CD4-positive, CD25-positive, alpha-beta regulatory T cell (primary cell): ENCODE measurements around the gene BMP7. TPM values are rescaled to one million over a fixed set of nuclear protein-coding genes. Genes with fewer than 3 reads are reported as not detected.

Experiments
- ATAC-seq, 2 donors: fragments of 150-1000 bp; cut with Tn5 transposase; one replicate each; pipeline ENCODE4 v1.10.0; 2021; ENCODE audit warnings: low read depth in 2 of 2, moderate number of reproducible peaks in 2 of 2, moderate library complexity in 1 of 2
- DNase-seq, 3 donors: peaks; one replicate each; pipeline versions ENCODE4 v3.0.0 to v3.0.0-alpha.2; 2012 to 2022; ENCODE audit warnings: mixed read lengths in 1 of 3
- H3K27ac ChIP-seq: one replicate; pipeline ENCODE4 v1.7.0; 2013; ENCODE audit warnings: mild to moderate bottlenecking, low read length; ENCODE audit not compliant: insufficient read depth, poor library complexity, severe bottlenecking
- H3K27me3 ChIP-seq: one replicate; pipeline ENCODE4 v1.7.0; 2013; ENCODE audit warnings: low read length; ENCODE audit not compliant: control insufficient read depth, insufficient read depth
- H3K36me3 ChIP-seq: one replicate; pipeline ENCODE4 v1.7.0; 2013; ENCODE audit warnings: mild to moderate bottlenecking, low read length, moderate library complexity; ENCODE audit not compliant: control insufficient read depth, insufficient read depth
- H3K4me1 ChIP-seq: 2 replicates; pipeline ENCODE4 v1.7.0; 2013; ENCODE audit warnings: mild to moderate bottlenecking, low read length; ENCODE audit not compliant: insufficient read depth, control insufficient read depth, poor library complexity, severe bottlenecking
- H3K4me3 ChIP-seq: one replicate; pipeline ENCODE4 v1.7.0; 2013; ENCODE audit warnings: low read depth, mild to moderate bottlenecking, low read length, moderate library complexity
- H3K9me3 ChIP-seq, 2 experiments: 1 replicate in 1 of 2; 2 replicates in 1 of 2; pipeline ENCODE4 v1.7.0; 2013; ENCODE audit warnings: low read length in 2 of 2, mild to moderate bottlenecking in 1 of 2, moderate library complexity in 1 of 2; ENCODE audit not compliant: control insufficient read depth in 2 of 2
- H3K27ac Mint-ChIP-seq, 3 donors: one replicate each; pipeline ENCODE4 v1.8.0; 2020 to 2022; ENCODE audit warnings: mild to moderate bottlenecking in 3 of 3, mixed read lengths in 3 of 3, moderate library complexity in 2 of 3
- H3K27me3 Mint-ChIP-seq: one replicate; pipeline ENCODE4 v1.8.0; 2022; ENCODE audit warnings: mild to moderate bottlenecking, mixed read lengths
- H3K36me3 Mint-ChIP-seq: one replicate; pipeline ENCODE4 v1.8.0; 2020; ENCODE audit warnings: mixed read lengths
- H3K4me1 Mint-ChIP-seq, 4 donors: one replicate each; pipeline ENCODE4 v1.8.0; 2020 to 2022; ENCODE audit warnings: mixed read lengths in 4 of 4, mild to moderate bottlenecking in 1 of 4
- H3K4me3 Mint-ChIP-seq, 4 donors: one replicate each; pipeline ENCODE4 v1.8.0; 2020 to 2022; ENCODE audit warnings: mild to moderate bottlenecking in 4 of 4, mixed read lengths in 4 of 4, moderate library complexity in 3 of 4
- H3K9me3 Mint-ChIP-seq, 7 donors: one replicate each; pipeline ENCODE4 v1.8.0; 2020 to 2022; ENCODE audit warnings: mixed read lengths in 7 of 7, mild to moderate bottlenecking in 3 of 7, moderate library complexity in 2 of 7
- polyA plus RNA-seq, 4 donors: library from polyadenylated mRNA; unstranded; fragments of 300-500 nt; fragmentation: Illumina TruSeq; gene quantifications; one replicate each; pipeline ENCODE4 v1.2.3, GENCODE V29; 2021
- total RNA-seq: library from RNA; stranded (reverse); gene quantifications from one replicate; pipeline ENCODE4 v1.2.3, GENCODE V29; 2022

BMP7 gene
- total and polyA plus RNA-seq, 5 donors from 2014 or later: not detected

DNA sequence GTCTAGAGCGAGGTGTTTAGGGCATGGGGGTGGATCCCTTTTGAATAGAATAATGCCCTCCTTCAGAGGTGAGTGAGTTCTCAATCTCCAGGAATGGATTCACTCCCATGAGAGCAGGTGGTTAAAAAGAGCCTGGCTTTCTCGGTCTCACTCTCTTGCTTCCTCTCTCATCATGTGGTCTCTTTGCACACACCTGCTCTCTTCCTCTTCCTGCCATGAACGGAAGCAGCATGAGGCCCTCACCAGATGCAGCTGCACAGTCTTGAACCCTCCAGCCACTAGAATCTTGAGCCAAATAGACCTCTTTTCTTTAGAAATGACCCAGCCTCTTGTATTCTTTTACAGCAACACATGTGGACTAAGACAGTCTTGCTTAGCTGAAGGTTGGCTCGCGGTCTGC, 119.3 kb downstream of the BMP7 start:
- H3K27ac Mint-ChIP-seq: no peak overlapping the region
- Histone ChIP-seq H3K4me3 (no peak overlapping the region), H3K27ac (no peak overlapping the region), H3K27me3 (no peaks in the 10 kb centered on the region), H3K36me3 (no peaks in the 10 kb centered on the region), H3K9me3 (peaks cover 0 to 4% of the 10 kb centered on the region in 2 experiments), H3K4me1 (no peaks in the 10 kb centered on the region)
- peaks cover 12% of the 10 kb centered on the region for H3K27me3 Mint-ChIP-seq
- ATAC-seq (no peak), DNase-seq (no peak)
- no peak overlapping the region for H3K4me3 Mint-ChIP-seq
- H3K36me3 Mint-ChIP-seq: no peaks in the 10 kb centered on the region
- H3K9me3 Mint-ChIP-seq: peaks cover 0 to 7% (median 2%) of the 10 kb centered on the region in 7 donors
- H3K4me1 Mint-ChIP-seq: peaks cover 0 to 4% (median 0%) of the 10 kb centered on the region in 4 donors

DNA sequence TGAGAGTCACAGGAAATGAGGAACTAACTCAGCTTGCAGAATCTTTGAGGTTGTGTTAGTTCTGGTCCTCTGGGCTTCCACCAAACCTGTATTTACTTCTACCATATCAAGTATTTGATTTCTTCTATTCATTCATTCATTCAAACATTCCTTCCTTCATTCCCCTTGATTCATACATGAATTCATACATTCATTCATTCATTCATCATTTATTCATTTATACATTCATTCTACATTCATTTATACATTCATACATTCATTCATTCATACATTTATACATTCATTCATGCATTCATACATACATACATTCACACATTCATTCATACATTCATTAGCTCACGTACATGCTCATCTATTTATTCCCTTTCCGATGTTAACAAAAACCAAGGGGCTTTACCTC, 120.3 kb downstream of the BMP7 start:
- no peaks in the 10 kb centered on the region for H3K36me3 ChIP-seq
- Mint-ChIP-seq H3K9me3 (peaks cover 0 to 7% (median 2%) of the 10 kb centered on the region in 7 donors), H3K36me3 (no peaks in the 10 kb centered on the region), H3K4me3 (no peak overlapping the region), H3K27me3 (peaks cover 6% of the 10 kb centered on the region), H3K4me1 (peaks cover 0 to 4% (median 0%) of the 10 kb centered on the region in 4 donors), H3K27ac (no peak overlapping the region)
- DNase-seq (no peak), ATAC-seq (no peak)
- no peaks in the 10 kb centered on the region for H3K9me3 ChIP-seq
- H3K27me3 ChIP-seq: no peaks in the 10 kb centered on the region
- no peak overlapping the region for H3K4me3 ChIP-seq
- H3K4me1 ChIP-seq: no peaks in the 10 kb centered on the region
- no peak overlapping the region for H3K27ac ChIP-seq

DNA sequence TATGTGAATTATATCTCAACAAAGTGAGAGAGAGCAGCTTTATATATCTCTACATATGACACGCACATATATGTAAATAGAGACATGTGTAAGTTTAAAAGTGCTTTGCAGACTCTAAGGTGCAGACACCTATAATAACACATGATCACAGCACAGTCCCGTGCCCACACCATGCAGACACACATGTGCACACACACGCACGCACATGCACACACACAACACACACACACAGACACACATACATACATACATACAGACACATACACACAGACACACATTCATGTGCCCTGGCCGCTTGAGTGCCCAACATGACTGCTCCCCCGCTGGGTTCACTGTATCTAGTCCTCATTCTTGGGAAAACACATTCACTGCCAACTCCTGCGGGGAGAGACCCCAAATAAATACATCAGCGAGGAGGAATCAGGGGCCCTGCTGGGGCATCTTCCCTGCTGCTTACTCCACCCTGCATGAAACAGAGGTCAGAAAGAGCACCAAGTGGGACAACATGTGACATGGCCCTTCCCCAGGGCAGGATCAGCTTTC, 121.3 kb downstream of the BMP7 start:
- no peaks in the 10 kb centered on the region for H3K36me3 Mint-ChIP-seq
- H3K9me3 Mint-ChIP-seq: peaks cover 0 to 7% (median 2%) of the 10 kb centered on the region in 7 donors
- H3K4me3 Mint-ChIP-seq: no peak overlapping the region

DNA sequence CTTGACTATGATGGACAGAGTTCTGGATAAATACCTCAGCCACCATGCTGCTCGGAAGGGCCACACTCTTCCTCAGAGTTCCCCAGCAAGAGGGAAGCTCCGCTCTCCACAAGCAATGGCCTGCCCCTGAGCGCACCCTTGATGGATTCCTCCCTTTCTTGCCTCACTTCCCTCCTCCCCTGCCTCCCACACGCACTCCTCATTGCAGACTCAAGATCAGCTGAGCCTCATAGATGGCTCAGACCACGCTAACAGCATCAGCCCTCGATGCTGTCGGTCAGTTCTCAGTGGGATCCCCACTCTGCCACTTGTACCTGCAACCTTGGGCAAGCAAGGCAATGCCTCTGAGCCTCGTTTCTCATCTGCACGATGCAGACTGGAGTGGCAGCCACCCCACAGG, 123.3 kb downstream of the BMP7 start:
- Mint-ChIP-seq H3K4me3 (no peak overlapping the region), H3K27ac (no peak overlapping the region), H3K4me1 (peaks cover 0 to 4% (median 0%) of the 10 kb centered on the region in 4 donors), H3K27me3 (no peaks in the 10 kb centered on the region), H3K9me3 (peaks cover 0 to 7% (median 2%) of the 10 kb centered on the region in 7 donors), H3K36me3 (no peaks in the 10 kb centered on the region)
- no peak for DNase-seq
- no peak for ATAC-seq
- Histone ChIP-seq H3K9me3 (no peaks in the 10 kb centered on the region), H3K36me3 (no peaks in the 10 kb centered on the region), H3K4me1 (no peaks in the 10 kb centered on the region), H3K27ac (no peak overlapping the region), H3K27me3 (no peaks in the 10 kb centered on the region), H3K4me3 (no peak overlapping the region)

More for the DNA sequence above, 121.3 kb downstream of the BMP7 start:
- Mint-ChIP-seq H3K4me1 (peaks cover 0 to 4% (median 0%) of the 10 kb centered on the region in 4 donors), H3K27me3 (peaks cover 4% of the 10 kb centered on the region), H3K27ac (no peak overlapping the region)
- Histone ChIP-seq H3K4me3 (no peak overlapping the region), H3K27ac (no peak overlapping the region), H3K9me3 (no peaks in the 10 kb centered on the region), H3K36me3 (no peaks in the 10 kb centered on the region), H3K4me1 (no peaks in the 10 kb centered on the region), H3K27me3 (no peaks in the 10 kb centered on the region)
- ATAC-seq (no peak), DNase-seq (no peak)

DNA sequence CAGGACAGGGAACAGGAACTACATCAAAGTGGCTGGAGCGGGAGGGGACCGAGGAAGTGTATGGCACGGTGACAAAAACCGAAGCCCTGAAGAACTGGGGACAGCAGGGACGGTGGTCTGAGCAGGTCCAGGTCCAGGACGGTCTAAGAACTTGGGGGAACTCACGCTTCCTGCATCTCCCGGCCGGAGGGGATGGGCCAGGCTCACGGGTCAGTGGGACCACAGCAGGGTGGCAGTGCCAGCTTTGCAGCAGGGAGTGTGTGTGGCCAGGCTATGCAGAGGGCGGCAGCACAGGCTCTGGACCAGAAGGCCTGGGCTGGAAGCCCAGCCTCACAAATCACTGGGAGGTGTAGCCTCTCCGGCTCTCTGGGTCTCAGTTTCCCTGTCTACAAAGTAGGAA, 123.8 kb downstream of the BMP7 start:
- no peaks in the 10 kb centered on the region for H3K36me3 Mint-ChIP-seq
- H3K27ac Mint-ChIP-seq: no peak overlapping the region
- Histone ChIP-seq H3K36me3 (no peaks in the 10 kb centered on the region), H3K27me3 (no peaks in the 10 kb centered on the region), H3K4me1 (no peaks in the 10 kb centered on the region), H3K4me3 (no peak overlapping the region), H3K9me3 (no peaks in the 10 kb centered on the region), H3K27ac (no peak overlapping the region)
- DNase-seq: no peak
- peaks cover 0 to 7% (median 2%) of the 10 kb centered on the region in 7 donors for H3K9me3 Mint-ChIP-seq
- no peak overlapping the region for H3K4me3 Mint-ChIP-seq
- peaks cover 0 to 4% (median 0%) of the 10 kb centered on the region in 4 donors for H3K4me1 Mint-ChIP-seq
- no peak for ATAC-seq
- no peaks in the 10 kb centered on the region for H3K27me3 Mint-ChIP-seq

DNA sequence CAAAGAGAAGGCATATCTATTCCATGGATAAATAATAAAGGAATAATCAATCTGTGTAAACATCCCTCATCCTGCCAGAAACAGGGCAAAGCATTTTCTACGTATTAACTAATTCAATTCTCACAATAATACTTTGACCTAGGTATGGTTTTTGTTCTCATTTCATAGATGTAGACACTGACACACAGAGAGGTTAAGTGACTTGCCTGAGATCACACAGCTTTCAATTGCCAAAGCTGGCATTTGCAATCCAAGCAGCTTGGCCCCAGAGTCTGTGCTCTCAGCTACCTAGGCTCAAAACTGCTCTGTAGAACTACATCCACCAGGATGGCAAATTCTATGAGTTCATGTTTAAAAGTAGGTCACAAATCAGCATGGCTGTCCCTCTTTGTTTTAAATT, 124.9 kb downstream of the BMP7 start:
- Mint-ChIP-seq H3K9me3 (peaks cover 0 to 4% (median 0%) of the 10 kb centered on the region in 7 donors), H3K27ac (no peak overlapping the region), H3K4me1 (no peaks in the 10 kb centered on the region), H3K27me3 (no peaks in the 10 kb centered on the region), H3K4me3 (no peak overlapping the region), H3K36me3 (no peaks in the 10 kb centered on the region)
- DNase-seq: no peak
- no peak for ATAC-seq
- H3K27me3 ChIP-seq: no peaks in the 10 kb centered on the region
- no peak overlapping the region for H3K4me3 ChIP-seq
- H3K36me3 ChIP-seq: no peaks in the 10 kb centered on the region
- no peaks in the 10 kb centered on the region for H3K4me1 ChIP-seq
- no peak overlapping the region for H3K27ac ChIP-seq
- no peaks in the 10 kb centered on the region for H3K9me3 ChIP-seq

DNA sequence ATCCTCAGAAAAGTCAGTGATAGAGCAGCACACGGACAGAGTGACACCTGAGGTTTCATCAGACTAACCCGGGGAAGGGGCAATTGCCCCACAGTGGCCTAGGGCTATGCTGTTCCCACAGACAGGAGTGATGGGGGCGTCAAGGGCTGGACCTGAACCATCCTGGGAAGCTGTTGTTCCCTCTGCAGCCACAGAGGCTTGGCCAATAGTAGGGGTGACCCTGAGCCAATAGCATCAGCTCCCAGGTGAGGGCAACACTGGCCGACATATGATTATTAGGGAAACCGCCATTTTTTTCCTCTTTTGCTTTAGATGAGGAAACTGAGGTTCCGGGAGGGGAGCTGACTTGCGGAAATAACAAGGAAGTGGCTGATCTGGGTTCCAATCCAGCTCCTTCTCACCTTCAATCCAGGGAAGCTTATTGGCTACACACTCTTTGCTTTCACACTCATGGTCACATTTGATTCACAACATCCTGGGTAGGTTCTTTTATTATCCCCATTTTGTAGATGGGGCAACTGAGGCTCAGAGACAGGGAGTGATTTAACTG, 126.0 kb downstream of the BMP7 start:
- Histone ChIP-seq H3K4me3 (no peak overlapping the region), H3K4me1 (no peaks in the 10 kb centered on the region), H3K36me3 (no peaks in the 10 kb centered on the region), H3K27ac (no peak overlapping the region), H3K27me3 (no peaks in the 10 kb centered on the region), H3K9me3 (no peaks in the 10 kb centered on the region)
- no peaks in the 10 kb centered on the region for H3K4me1 Mint-ChIP-seq
- no peak overlapping the region for H3K27ac Mint-ChIP-seq
- DNase-seq (no peak), ATAC-seq (no peak)
- peaks cover 0 to 2% (median 0%) of the 10 kb centered on the region in 7 donors for H3K9me3 Mint-ChIP-seq
- H3K27me3 Mint-ChIP-seq: no peaks in the 10 kb centered on the region
- no peaks in the 10 kb centered on the region for H3K36me3 Mint-ChIP-seq
- H3K4me3 Mint-ChIP-seq: no peak overlapping the region
